Ishikawa (cell line): Measurements from ENCODE around the gene MAST4.

ENCODE experiments used
- TAF1 ChIP-seq: IDR thresholded peaks from 2 replicates; pipeline ENCODE4 v1.6.1; 2012; ENCODE audit warnings: low read depth, mild to moderate bottlenecking
- USF1 ChIP-seq: IDR thresholded peaks from 2 replicates; pipeline ENCODE4 v1.6.1; 2012
- YY1 ChIP-seq: IDR thresholded peaks from 2 replicates; pipeline ENCODE4 v1.6.1; 2012; ENCODE audit warnings: low read depth

DNA sequence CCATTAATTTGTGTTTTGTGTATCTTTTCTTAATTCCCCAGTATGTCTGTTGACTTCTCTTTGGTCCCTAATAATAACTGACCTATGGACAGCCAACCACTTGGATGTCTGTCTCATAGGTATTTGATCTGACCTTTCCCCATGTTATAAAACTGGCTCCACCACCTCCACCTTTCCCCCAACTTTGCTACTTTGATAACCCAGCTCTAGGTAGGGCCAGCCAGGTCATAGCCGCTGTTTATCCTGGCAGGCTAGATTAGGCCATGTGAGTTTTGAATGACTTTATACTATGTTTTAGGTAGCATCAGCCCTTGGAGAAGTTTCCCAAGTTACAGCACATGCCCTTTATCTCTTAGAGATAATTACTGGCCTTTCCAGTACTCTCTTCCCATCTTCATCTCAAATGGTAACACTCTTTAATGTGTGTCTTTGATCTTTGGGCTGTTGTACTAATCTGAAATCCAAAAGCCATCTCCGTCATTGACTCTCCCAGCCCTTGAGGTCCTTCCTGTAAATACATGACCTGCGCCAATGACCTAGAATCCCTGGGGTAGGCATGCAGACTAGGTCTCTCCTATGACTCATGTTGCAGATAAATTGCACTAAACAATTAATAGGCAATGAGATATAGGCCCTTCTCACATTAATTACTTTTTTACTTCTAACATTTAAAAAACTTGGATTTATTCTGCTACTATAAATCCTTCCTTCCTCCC lies 447.8 kb downstream of the MAST4 start:
- no peak for TF ChIP-seq USF1
- TF ChIP-seq YY1, result no peak
- TF ChIP-seq TAF1, result no peak
